ENCODE data around the gene CDC42EP1.
A peak's percentile ranks its signal among the peaks of the same experiment; 100 is the strongest.
"Not testable (repeated sequence)": the region's sequence is repeated elsewhere in the genome, so short reads cannot be mapped to it uniquely, and the experiment has no call there.

The CDC42EP1 gene

GRCh38 chr22:37547251-37547741 lies 13.0 kb upstream of the CDC42EP1 start:
- Histone ChIP-seq H3K36me3 (ENCODE audit: control insufficient read depth in 1 of 2, insufficient read depth in 2 of 2, low read length in 2 of 2) (no peaks in the 10 kb centered on the region), H3K4me1 (ENCODE audit: control insufficient read depth in 1 of 2, insufficient read depth in 2 of 2, low read length in 2 of 2) (peaks cover 23 to 36% of the 10 kb centered on the region in 2 donors), H3K27ac (ENCODE audit: low read depth, low read length) (peak overlapping the region; percentile 73), H3K9ac (ENCODE audit: low read depth in 1 of 2, low read length in 2 of 2) (peak overlapping the region in 1 of 2 donors; percentile 43), H3K27me3 (ENCODE audit: control insufficient read depth in 1 of 2, insufficient read depth in 2 of 2, low read length in 2 of 2) (no peaks in the 10 kb centered on the region), H3K4me3 (ENCODE audit: low read depth in 1 of 2, low read length in 2 of 2) (no peak overlapping the region), H3K9me3 (ENCODE audit: control insufficient read depth in 1 of 2, low read length in 2 of 2) (no peaks in the 10 kb centered on the region)

DNA sequence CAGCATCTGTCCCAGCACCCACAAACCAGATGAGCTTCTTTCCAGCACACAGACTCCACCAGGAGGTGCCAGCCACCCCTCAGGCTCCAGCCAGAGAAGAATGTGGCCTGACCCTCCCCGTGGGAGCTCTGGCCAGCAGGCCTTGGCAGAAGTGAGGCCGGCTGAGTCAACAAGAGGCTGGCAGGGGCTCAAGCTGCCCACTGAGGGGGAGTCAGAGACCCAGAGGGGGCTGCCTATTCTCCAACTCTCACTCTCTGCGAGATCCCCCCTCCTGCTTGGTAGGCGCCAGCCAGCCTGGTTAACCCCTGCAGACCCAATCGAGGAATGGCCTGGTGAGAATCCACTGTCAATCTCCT lies 10.6 kb upstream of the CDC42EP1 start:
- Histone ChIP-seq H3K36me3 (ENCODE audit: control insufficient read depth in 1 of 2, insufficient read depth in 2 of 2, low read length in 2 of 2) (no peaks in the 10 kb centered on the region), H3K4me1 (ENCODE audit: control insufficient read depth in 1 of 2, insufficient read depth in 2 of 2, low read length in 2 of 2) (peaks cover 23 to 43% of the 10 kb centered on the region in 2 donors), H3K27ac (ENCODE audit: low read depth, low read length) (no peak overlapping the region), H3K27me3 (ENCODE audit: control insufficient read depth in 1 of 2, insufficient read depth in 2 of 2, low read length in 2 of 2) (no peaks in the 10 kb centered on the region), H3K9ac (ENCODE audit: low read depth in 1 of 2, low read length in 2 of 2) (no peak overlapping the region), H3K9me3 (ENCODE audit: control insufficient read depth in 1 of 2, low read length in 2 of 2) (no peaks in the 10 kb centered on the region), H3K4me3 (ENCODE audit: low read depth in 1 of 2, low read length in 2 of 2) (no peak overlapping the region)

GRCh38 chr22:37550921-37551320 lies 9.4 kb upstream of the CDC42EP1 start:
- H3K27ac ChIP-seq (ENCODE audit: low read depth, low read length); H3K9ac ChIP-seq (ENCODE audit: low read depth in 1 of 2, low read length in 2 of 2); H3K9me3 ChIP-seq (ENCODE audit: control insufficient read depth in 1 of 2, low read length in 2 of 2); H3K36me3 ChIP-seq (ENCODE audit: control insufficient read depth in 1 of 2, insufficient read depth in 2 of 2, low read length in 2 of 2); H3K27me3 ChIP-seq (ENCODE audit: control insufficient read depth in 1 of 2, insufficient read depth in 2 of 2, low read length in 2 of 2); H3K4me3 ChIP-seq (ENCODE audit: low read depth in 1 of 2, low read length in 2 of 2): not testable (repeated sequence)
- H3K4me1 ChIP-seq (ENCODE audit: control insufficient read depth in 1 of 2, insufficient read depth in 2 of 2, low read length in 2 of 2) = peaks cover 16 to 31% of the 10 kb centered on the region in 2 donors

DNA sequence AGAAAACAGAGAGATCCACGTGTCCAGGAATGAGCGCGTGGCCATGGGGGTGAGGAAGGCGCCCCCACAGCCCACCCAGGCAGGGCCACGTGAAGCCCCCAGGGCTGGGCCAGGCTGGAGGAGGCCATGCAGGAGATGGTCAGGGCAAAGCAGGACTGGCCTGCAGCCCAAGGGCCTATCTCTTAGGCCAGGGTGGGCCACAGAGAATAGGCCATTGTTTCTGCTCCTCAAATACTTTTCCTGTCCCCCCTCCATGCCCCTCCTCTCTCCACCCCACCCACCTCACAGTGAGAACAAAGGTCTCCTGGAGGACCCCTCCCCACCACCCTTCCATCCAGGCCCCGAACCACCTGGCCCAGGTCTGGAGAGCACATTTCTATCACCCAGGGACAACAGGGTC lies 8.3 kb upstream of the CDC42EP1 start:
- H3K4me1 ChIP-seq (ENCODE audit: control insufficient read depth in 1 of 2, insufficient read depth in 2 of 2, low read length in 2 of 2) = peaks cover 22 to 29% of the 10 kb centered on the region in 2 donors
- H3K9ac ChIP-seq (ENCODE audit: low read depth in 1 of 2, low read length in 2 of 2) = no peak overlapping the region
- peak overlapping the region; percentile 36 for H3K27ac ChIP-seq (ENCODE audit: low read depth, low read length)
- H3K36me3 ChIP-seq (ENCODE audit: control insufficient read depth in 1 of 2, insufficient read depth in 2 of 2, low read length in 2 of 2) = no peaks in the 10 kb centered on the region
- no peak overlapping the region for H3K4me3 ChIP-seq (ENCODE audit: low read depth in 1 of 2, low read length in 2 of 2)
- no peaks in the 10 kb centered on the region for H3K9me3 ChIP-seq (ENCODE audit: control insufficient read depth in 1 of 2, low read length in 2 of 2)
- no peaks in the 10 kb centered on the region for H3K27me3 ChIP-seq (ENCODE audit: control insufficient read depth in 1 of 2, insufficient read depth in 2 of 2, low read length in 2 of 2)

DNA sequence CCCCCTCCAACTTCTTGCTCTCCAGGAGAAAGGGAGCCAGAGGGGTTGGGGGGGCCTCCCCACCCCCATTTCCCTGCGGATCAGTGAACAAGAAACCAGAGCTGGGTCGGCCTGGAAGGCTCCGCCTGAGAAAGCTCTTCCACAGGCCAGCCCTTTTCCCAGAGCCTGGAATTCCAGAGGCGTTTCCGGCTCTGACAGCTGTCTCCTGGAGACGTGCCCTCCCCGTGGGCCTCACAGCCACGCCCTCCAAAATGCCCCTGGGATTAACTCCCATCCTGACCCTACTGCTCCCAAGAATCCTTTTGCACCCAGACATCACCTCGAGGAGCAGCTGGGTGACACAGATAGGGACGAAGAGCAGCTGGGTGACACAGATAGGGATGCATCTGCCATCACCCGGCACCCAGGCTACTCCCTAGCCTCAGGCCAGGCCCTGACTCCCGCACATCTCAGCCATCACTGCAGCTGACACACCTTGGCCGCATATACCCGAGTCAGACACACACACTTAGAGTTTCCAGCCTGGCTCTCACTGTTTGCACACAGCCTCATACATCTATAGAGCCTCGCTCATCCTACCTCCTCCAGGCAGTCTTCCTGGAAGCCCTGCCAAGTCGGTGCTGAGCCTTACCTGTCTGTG lies 7.6 kb upstream of the CDC42EP1 start:
- H3K4me1 ChIP-seq (ENCODE audit: control insufficient read depth in 1 of 2, insufficient read depth in 2 of 2, low read length in 2 of 2) = peaks cover 27 to 29% of the 10 kb centered on the region in 2 donors
- H3K27me3 ChIP-seq (ENCODE audit: control insufficient read depth in 1 of 2, insufficient read depth in 2 of 2, low read length in 2 of 2) = no peaks in the 10 kb centered on the region
- peak overlapping the region; percentile 36 for H3K27ac ChIP-seq (ENCODE audit: low read depth, low read length)

GRCh38 chr22:37553725-37554124 lies 6.6 kb upstream of the CDC42EP1 start:
- no peak overlapping the region for H3K27ac ChIP-seq (ENCODE audit: low read depth, low read length)
- H3K27me3 ChIP-seq (ENCODE audit: control insufficient read depth in 1 of 2, insufficient read depth in 2 of 2, low read length in 2 of 2) = no peaks in the 10 kb centered on the region
- H3K36me3 ChIP-seq (ENCODE audit: control insufficient read depth in 1 of 2, insufficient read depth in 2 of 2, low read length in 2 of 2) = no peaks in the 10 kb centered on the region
- H3K4me3 ChIP-seq (ENCODE audit: low read depth in 1 of 2, low read length in 2 of 2) = no peak overlapping the region
- no peak overlapping the region for H3K9ac ChIP-seq (ENCODE audit: low read depth in 1 of 2, low read length in 2 of 2)
- H3K9me3 ChIP-seq (ENCODE audit: control insufficient read depth in 1 of 2, low read length in 2 of 2) = no peaks in the 10 kb centered on the region
- H3K4me1 ChIP-seq (ENCODE audit: control insufficient read depth in 1 of 2, insufficient read depth in 2 of 2, low read length in 2 of 2) = peaks cover 31 to 36% of the 10 kb centered on the region in 2 donors

More for the DNA sequence above, 7.6 kb upstream of the CDC42EP1 start:
- Histone ChIP-seq H3K9ac (ENCODE audit: low read depth in 1 of 2, low read length in 2 of 2) (no peak overlapping the region), H3K4me3 (ENCODE audit: low read depth in 1 of 2, low read length in 2 of 2) (no peak overlapping the region), H3K9me3 (ENCODE audit: control insufficient read depth in 1 of 2, low read length in 2 of 2) (no peaks in the 10 kb centered on the region), H3K36me3 (ENCODE audit: control insufficient read depth in 1 of 2, insufficient read depth in 2 of 2, low read length in 2 of 2) (no peaks in the 10 kb centered on the region)

GRCh38 chr22:37555029-37555428 lies 5.3 kb upstream of the CDC42EP1 start:
- H3K4me1 ChIP-seq (ENCODE audit: control insufficient read depth in 1 of 2, insufficient read depth in 2 of 2, low read length in 2 of 2) = peaks cover 37 to 45% of the 10 kb centered on the region in 2 donors
- no peak overlapping the region for H3K4me3 ChIP-seq (ENCODE audit: low read depth in 1 of 2, low read length in 2 of 2)
- no peaks in the 10 kb centered on the region for H3K27me3 ChIP-seq (ENCODE audit: control insufficient read depth in 1 of 2, insufficient read depth in 2 of 2, low read length in 2 of 2)
- H3K36me3 ChIP-seq (ENCODE audit: control insufficient read depth in 1 of 2, insufficient read depth in 2 of 2, low read length in 2 of 2) = no peaks in the 10 kb centered on the region
- no peaks in the 10 kb centered on the region for H3K9me3 ChIP-seq (ENCODE audit: control insufficient read depth in 1 of 2, low read length in 2 of 2)
- H3K9ac ChIP-seq (ENCODE audit: low read depth in 1 of 2, low read length in 2 of 2) = no peak overlapping the region
- no peak overlapping the region for H3K27ac ChIP-seq (ENCODE audit: low read depth, low read length)

GRCh38 chr22:37556710-37557109 lies 3.6 kb upstream of the CDC42EP1 start:
- Histone ChIP-seq H3K4me1 (ENCODE audit: control insufficient read depth in 1 of 2, insufficient read depth in 2 of 2, low read length in 2 of 2) (peaks cover 37 to 52% of the 10 kb centered on the region in 2 donors), H3K27me3 (ENCODE audit: control insufficient read depth in 1 of 2, insufficient read depth in 2 of 2, low read length in 2 of 2) (no peaks in the 10 kb centered on the region), H3K9ac (ENCODE audit: low read depth in 1 of 2, low read length in 2 of 2) (peak overlapping the region in 1 of 2 donors; percentile 10), H3K9me3 (ENCODE audit: control insufficient read depth in 1 of 2, low read length in 2 of 2) (no peaks in the 10 kb centered on the region), H3K27ac (ENCODE audit: low read depth, low read length) (no peak overlapping the region), H3K4me3 (ENCODE audit: low read depth in 1 of 2, low read length in 2 of 2) (no peak overlapping the region), H3K36me3 (ENCODE audit: control insufficient read depth in 1 of 2, insufficient read depth in 2 of 2, low read length in 2 of 2) (no peaks in the 10 kb centered on the region)

DNA sequence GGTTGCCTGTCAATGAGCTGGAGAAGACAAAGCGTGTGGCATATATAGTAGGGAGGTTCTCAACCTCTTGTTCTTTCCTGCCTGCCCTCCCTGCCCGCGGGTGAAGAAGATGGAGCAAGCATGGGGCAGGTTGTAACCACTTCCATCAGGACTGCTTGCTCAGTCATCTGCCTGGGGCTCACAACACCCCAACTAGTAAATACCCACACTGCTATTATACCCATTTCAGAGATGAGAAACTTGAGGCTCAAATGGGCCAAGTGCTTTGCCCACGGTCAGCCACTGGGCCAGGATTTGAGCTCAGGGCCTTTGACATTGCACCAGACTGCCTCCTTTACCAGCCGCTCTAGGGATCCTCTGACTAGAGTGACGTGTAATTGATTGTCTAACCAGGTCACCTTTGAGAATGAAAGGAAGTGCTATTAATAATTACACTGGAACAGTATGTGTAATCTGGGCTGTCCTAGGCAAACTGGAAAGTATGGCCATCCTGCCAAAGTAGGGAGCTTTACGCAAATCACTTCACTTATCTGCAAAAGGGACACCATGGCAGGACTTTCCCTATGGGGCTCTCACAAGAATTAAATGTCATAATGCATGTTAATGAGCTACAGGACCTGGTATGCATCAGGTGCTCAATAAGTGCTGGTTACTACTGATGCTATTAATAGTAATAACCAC lies 2.8 kb upstream of the CDC42EP1 start:
- Histone ChIP-seq H3K9ac (ENCODE audit: low read depth in 1 of 2, low read length in 2 of 2) (peak overlapping the region; percentile 10 to 39), H3K4me1 (ENCODE audit: control insufficient read depth in 1 of 2, insufficient read depth in 2 of 2, low read length in 2 of 2) (peaks cover 41 to 52% of the 10 kb centered on the region in 2 donors), H3K9me3 (ENCODE audit: control insufficient read depth in 1 of 2, low read length in 2 of 2) (no peaks in the 10 kb centered on the region), H3K27me3 (ENCODE audit: control insufficient read depth in 1 of 2, insufficient read depth in 2 of 2, low read length in 2 of 2) (no peaks in the 10 kb centered on the region), H3K4me3 (ENCODE audit: low read depth in 1 of 2, low read length in 2 of 2) (no peak overlapping the region), H3K27ac (ENCODE audit: low read depth, low read length) (peak overlapping the region; percentile 51), H3K36me3 (ENCODE audit: control insufficient read depth in 1 of 2, insufficient read depth in 2 of 2, low read length in 2 of 2) (peaks cover 0 to 3% of the 10 kb centered on the region in 2 donors)

DNA sequence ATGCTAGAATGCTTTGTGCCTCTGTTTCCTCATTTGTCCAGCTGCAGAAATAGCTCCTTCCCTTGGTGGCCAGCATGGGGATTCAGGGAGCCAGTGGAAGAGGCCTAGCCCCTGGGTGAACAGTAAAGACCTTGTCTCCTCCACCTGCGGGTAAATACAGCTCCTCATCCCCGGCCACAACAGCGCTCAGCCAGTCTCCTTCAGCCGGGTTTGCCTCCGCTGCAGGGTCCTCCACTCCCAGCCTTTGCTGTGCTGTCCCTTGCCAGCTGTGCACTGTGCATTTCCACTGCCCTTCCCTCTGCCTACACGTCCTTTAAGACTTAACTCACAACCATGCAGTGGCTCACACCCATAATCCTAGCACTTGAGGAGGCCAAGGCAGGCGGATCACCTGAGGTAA lies 1.5 kb upstream of the CDC42EP1 start:
- no peaks in the 10 kb centered on the region for H3K27me3 ChIP-seq (ENCODE audit: control insufficient read depth in 1 of 2, insufficient read depth in 2 of 2, low read length in 2 of 2)
- no peaks in the 10 kb centered on the region for H3K9me3 ChIP-seq (ENCODE audit: control insufficient read depth in 1 of 2, low read length in 2 of 2)
- peaks cover 0 to 3% of the 10 kb centered on the region in 2 donors for H3K36me3 ChIP-seq (ENCODE audit: control insufficient read depth in 1 of 2, insufficient read depth in 2 of 2, low read length in 2 of 2)
- H3K27ac ChIP-seq (ENCODE audit: low read depth, low read length) = no peak overlapping the region
- H3K9ac ChIP-seq (ENCODE audit: low read depth in 1 of 2, low read length in 2 of 2) = no peak overlapping the region
- no peak overlapping the region for H3K4me3 ChIP-seq (ENCODE audit: low read depth in 1 of 2, low read length in 2 of 2)
- peaks cover 54 to 59% of the 10 kb centered on the region in 2 donors for H3K4me1 ChIP-seq (ENCODE audit: control insufficient read depth in 1 of 2, insufficient read depth in 2 of 2, low read length in 2 of 2)
